Measurements from ENCODE around the gene CDYL2.

DNA sequence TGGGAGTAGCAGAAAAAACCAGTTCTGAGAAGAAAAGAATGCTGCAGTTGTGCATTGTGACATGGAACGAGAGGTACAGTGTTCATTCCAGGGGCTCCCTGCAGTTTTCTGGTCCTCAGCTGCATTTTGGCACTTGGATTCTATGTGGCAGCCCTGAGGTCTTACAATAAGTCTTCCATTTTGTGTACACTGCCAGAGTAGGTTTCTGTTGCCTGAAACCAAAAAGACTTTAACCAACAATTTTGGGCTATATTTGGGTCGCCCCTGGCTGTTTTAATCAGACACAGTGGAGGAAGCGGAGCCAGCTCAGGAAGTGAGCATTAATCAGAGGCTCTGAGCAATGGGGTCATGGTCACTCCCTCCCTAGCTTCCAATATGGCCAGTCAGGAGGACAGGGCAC is 247.9 kb downstream of the CDYL2 start:
- TF ChIP-seq CTCF (IDR thresholded peaks at IDR 0.05), result no peak
- no peak for TF ChIP-seq POLR2A (IDR thresholded peaks at IDR 0.05)
- TF ChIP-seq POLR2AphosphoS5 (IDR thresholded peaks at IDR 0.05; ENCODE audit: insufficient read depth in 1 of 2, low read depth in 1 of 2), result no peak
